GM12801 (cell line): ENCODE results near the gene TIPARP.

ENCODE experiments used
- CTCF ChIP-seq: IDR thresholded peaks from one replicate; pipeline ENCODE4 v1.5.1; 2011; ENCODE audit warnings: control low read depth; ENCODE audit not compliant: insufficient read length; ENCODE audit errors: extremely low read depth

Gene TIPARP, protein sequence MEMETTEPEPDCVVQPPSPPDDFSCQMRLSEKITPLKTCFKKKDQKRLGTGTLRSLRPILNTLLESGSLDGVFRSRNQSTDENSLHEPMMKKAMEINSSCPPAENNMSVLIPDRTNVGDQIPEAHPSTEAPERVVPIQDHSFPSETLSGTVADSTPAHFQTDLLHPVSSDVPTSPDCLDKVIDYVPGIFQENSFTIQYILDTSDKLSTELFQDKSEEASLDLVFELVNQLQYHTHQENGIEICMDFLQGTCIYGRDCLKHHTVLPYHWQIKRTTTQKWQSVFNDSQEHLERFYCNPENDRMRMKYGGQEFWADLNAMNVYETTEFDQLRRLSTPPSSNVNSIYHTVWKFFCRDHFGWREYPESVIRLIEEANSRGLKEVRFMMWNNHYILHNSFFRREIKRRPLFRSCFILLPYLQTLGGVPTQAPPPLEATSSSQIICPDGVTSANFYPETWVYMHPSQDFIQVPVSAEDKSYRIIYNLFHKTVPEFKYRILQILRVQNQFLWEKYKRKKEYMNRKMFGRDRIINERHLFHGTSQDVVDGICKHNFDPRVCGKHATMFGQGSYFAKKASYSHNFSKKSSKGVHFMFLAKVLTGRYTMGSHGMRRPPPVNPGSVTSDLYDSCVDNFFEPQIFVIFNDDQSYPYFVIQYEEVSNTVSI

GRCh38 chr3:156674046-156674910 lies at the start of gene TIPARP:
TSS of gene TIPARP (plus strand) at chr3:156674590. CDS start at chr3:156677698, 3,108 bp downstream.
- no peak for TF ChIP-seq CTCF

DNA sequence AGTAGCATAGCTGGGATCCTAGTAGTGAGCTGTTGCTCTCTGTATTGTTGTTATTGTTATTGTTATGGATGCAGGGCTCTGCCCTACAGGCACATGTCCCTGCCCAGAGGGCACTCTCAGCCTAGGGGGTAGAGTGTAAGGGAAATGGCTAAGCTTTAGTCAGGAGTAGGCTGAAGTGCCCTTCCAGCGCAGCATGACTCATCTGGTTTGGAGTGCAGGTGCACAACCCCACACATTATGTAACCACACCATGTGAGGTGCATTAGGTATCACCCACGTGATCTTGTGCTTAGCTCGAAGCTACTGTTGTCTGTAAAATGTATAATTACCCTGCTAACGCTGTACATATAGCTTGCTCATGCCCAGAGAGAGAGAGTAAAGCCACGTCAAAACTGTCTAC lies 48.3 kb upstream of the TIPARP start:
- TF ChIP-seq CTCF = no peak

DNA sequence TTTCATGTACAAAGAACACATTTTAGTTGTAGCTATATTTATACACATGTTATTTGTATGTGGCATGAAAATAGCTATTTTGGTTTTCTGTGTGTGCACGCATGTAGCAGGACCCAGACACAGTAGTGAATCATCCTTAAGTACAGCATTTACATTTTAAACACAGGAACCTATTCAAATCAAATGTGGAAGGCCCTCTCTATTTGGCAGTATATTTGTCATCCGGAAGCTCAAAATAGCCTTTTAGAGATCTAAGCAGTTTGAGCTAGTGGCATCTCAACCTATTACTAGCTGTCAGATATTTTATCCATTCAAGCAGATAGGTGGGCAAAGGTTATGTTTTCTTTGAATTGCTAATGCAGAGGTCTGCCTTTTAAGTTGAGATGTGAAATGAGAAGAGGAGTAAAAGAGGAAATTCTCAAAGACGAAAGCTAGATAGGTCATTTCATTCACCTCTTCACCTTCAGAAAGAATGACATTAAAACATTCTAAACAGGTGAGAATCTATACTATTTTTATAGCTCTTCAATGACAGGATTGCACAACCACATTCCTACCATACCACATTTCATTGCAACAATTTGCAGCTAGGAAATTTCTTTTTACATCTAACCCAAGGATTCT lies 46.3 kb upstream of the TIPARP start:
- no peak for TF ChIP-seq CTCF

GRCh38 chr3:156628836-156629618 lies 45.4 kb upstream of the TIPARP start:
- no peak for TF ChIP-seq CTCF

GRCh38 chr3:156630081-156630772 lies 44.2 kb upstream of the TIPARP start:
- TF ChIP-seq CTCF = no peak

- no peak for TF ChIP-seq CTCF
Measured at GRCh38 chr3:156630773-156631093, 43.7 kb upstream of the TIPARP start.
